AG09319 (cell line): ENCODE measurements around the gene DNAH8.
"Not testable (repeated sequence)": the region's sequence is repeated elsewhere in the genome, so short reads cannot be mapped to it uniquely, and the experiment has no call there.

Source experiments
- DNase-seq: peaks from one replicate; pipeline ENCODE4 v3.0.0-alpha.2; 2010; ENCODE audit warnings: low read depth; ENCODE audit errors: extremely low read depth
- CTCF ChIP-seq: IDR thresholded peaks from 2 replicates; pipeline ENCODE4 v1.5.1; 2011; ENCODE audit warnings: low read depth, mild to moderate bottlenecking, inconsistent platforms, low read length, moderate library complexity

The DNAH8 gene

DNA sequence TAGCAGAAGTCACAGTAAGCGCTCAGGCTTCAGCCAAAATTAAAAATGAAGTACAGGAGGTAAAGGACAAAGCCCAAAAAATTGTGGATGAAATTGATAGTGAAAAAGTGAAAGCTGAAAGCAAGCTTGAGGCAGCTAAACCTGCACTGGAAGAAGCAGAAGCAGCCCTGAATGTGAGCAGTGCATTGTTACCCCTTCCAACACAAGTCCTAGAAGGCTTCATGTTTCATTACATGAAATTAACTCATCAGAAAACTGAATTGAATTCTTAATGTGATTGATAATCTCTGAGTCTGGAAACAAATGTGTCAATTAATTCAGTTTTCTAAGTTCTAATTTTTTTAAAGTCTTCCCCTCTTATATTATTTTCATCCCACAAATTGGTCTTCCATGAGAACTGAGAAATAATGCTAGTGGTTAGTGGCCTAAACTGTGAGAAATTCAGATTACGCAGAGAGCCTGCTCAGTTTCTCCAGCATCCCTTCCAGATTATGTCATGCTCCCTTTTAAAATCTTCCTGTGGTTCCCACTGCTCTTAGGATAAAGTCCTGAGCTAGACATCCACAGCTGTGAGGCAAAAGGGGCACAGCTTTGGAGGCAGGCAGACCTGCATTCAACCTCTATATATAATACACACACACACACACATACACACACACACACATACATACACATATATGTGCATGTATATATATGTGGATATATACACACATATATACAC lies 200.3 kb downstream of the DNAH8 start:
- no peak for TF ChIP-seq CTCF
- no peak for DNase-seq

- DNase-seq, result not testable (repeated sequence)
These were observed 206.4 kb downstream of the DNAH8 start for GRCh38 chr6:38921540-38921939.

DNA sequence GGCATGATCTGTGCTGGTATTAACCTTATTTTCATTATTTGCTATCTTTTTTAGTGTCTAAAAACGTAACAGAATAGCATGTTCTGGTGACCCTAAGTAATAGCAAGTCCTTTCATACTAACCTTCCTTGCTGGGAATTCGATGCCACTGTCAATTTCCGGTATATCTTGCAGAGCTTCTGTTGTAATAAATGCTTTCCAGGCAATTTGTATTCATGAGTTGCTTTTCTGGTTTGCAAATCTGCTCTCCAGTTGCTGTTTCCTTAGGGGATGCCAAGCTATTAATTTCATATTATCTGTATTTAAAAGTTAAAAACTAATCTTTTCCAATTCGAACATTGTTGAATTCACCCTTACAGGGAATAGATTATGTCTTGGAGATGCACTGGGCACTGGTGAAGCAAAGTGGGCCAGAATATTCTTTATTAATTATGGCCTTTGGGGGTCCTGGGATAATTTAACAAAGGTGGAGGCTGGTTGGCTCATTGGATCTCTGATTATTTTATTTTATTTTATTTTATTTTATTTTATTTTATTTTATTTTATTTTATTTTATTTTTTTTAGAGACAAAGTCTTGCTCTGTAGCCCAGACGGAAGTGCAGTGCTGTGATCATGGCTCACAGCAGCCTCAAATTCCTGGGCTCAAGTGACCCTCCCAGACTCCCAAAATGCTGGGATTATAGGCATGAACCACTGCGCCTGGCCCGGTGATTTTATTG lies 209.8 kb downstream of the DNAH8 start:
- DNase-seq, result no peak
- TF ChIP-seq CTCF, result no peak

- no peak for DNase-seq
- TF ChIP-seq CTCF, result no peak
These were observed 214.4 kb downstream of the DNAH8 start for GRCh38 chr6:38929560-38929959.

- DNase-seq, result no peak
- TF ChIP-seq CTCF, result no peak
These were observed 218.3 kb downstream of the DNAH8 start for GRCh38 chr6:38933426-38933825.

DNA sequence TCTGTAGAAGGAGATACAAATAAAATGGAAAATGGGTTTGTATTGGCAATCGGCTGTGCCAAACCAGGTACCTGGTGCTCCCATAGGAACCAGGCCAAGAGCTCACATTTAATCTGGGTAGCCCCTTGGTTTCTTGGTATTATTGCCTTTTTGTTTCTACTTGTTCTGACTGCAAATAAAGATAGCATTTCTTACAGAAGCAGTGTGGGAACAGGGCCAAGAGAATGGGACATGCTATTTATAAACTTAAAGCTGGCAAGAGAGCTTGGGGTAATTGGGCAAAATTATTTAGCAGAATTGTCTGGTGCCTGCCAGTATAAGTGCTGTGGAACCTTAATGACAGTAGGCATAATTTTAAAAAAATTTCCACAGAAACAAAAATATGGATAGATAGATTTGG lies 219.9 kb downstream of the DNAH8 start:
- DNase-seq, result no peak
- TF ChIP-seq CTCF, result no peak

DNA sequence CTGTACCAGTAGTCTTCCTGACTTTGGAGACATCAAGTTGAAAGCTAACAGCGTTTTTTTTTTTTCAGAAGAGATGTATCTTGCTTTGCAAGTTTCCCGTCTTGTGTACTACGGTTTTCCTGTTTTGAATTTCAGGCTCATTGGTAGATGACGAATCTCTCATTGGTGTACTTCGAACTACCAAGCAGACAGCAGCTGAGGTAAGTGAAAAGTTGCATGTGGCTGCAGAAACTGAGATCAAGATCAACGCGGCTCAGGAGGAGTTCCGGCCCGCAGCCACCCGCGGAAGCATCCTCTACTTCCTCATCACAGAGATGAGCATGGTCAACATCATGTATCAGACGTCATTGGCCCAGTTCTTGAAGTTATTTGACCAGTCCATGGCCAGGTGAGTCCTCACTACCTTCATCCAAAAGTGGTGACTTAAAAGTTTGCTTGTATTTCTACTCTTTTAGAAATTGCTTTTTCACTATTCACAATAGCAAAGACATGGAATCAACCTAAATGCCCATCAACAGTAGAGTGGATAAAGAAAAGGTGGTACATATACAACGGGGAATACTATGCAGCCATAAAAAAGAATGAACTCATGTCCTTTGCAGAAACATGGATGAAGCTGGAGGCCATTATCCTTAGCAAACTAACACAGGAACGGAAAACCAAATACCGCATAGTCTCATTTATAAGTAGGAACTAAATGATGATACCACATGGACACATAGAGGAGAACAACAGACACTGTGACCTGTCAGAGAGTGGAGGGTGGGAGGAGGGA lies 222.9 kb downstream of the DNAH8 start:
- TF ChIP-seq CTCF, result no peak
- no peak for DNase-seq
